ENCODE data around the gene ETV3L.

The ETV3L gene

GRCh38 chr1:157097692-157098091 is 1.9 kb downstream of the ETV3L start:
- Histone ChIP-seq H3K36me3 (ENCODE audit: control insufficient read depth in 2 of 2, insufficient read depth in 1 of 2, low read length in 2 of 2) (no peaks in the 10 kb centered on the region), H3K27ac (ENCODE audit: extremely low read depth, low read depth, low read length) (no peak overlapping the region), H3K4me1 (ENCODE audit: control insufficient read depth, insufficient read depth, low read length) (no peaks in the 10 kb centered on the region), H3K4me3 (ENCODE audit: low read depth, low read length) (no peak overlapping the region), H3K9me3 (ENCODE audit: control insufficient read depth, insufficient read depth, low read depth, low read length) (no peaks in the 10 kb centered on the region)
- TF ChIP-seq, protein P1, sequence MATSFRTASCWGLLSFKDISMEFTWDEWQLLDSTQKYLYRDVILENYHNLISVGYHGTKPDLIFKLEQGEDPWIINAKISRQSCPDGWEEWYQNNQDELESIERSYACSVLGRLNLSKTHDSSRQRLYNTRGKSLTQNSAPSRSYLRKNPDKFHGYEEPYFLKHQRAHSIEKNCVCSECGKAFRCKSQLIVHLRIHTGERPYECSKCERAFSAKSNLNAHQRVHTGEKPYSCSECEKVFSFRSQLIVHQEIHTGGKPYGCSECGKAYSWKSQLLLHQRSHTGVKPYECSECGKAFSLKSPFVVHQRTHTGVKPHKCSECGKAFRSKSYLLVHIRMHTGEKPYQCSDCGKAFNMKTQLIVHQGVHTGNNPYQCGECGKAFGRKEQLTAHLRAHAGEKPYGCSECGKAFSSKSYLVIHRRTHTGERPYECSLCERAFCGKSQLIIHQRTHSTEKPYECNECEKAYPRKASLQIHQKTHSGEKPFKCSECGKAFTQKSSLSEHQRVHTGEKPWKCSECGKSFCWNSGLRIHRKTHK (tag by site-specific recombination; IDR thresholded peaks at IDR 0.05) = no peak
- TF ChIP-seq ZNF248 (tag by site-specific recombination; IDR thresholded peaks at IDR 0.05) = no peak
- no peak for TF ChIP-seq ZNF223 (tag by site-specific recombination; IDR thresholded peaks at IDR 0.05)
- no peak for TF ChIP-seq ZNF311 (tag by site-specific recombination; IDR thresholded peaks at IDR 0.05; ENCODE audit: borderline replicate concordance)
- TF ChIP-seq, protein P2, sequence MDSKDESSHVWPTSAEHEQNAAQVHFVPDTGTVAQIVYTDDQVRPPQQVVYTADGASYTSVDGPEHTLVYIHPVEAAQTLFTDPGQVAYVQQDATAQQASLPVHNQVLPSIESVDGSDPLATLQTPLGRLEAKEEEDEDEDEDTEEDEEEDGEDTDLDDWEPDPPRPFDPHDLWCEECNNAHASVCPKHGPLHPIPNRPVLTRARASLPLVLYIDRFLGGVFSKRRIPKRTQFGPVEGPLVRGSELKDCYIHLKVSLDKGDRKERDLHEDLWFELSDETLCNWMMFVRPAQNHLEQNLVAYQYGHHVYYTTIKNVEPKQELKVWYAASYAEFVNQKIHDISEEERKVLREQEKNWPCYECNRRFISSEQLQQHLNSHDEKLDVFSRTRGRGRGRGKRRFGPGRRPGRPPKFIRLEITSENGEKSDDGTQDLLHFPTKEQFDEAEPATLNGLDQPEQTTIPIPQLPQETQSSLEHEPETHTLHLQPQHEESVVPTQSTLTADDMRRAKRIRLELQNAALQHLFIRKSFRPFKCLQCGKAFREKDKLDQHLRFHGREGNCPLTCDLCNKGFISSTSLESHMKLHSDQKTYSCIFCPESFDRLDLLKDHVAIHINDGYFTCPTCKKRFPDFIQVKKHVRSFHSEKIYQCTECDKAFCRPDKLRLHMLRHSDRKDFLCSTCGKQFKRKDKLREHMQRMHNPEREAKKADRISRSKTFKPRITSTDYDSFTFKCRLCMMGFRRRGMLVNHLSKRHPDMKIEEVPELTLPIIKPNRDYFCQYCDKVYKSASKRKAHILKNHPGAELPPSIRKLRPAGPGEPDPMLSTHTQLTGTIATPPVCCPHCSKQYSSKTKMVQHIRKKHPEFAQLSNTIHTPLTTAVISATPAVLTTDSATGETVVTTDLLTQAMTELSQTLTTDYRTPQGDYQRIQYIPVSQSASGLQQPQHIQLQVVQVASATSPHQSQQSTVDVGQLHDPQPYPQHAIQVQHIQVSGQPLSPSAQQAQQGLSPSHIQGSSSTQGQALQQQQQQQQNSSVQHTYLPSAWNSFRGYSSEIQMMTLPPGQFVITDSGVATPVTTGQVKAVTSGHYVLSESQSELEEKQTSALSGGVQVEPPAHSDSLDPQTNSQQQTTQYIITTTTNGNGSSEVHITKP (tag by site-specific recombination; IDR thresholded peaks at IDR 0.05) = no peak
- no peak for TF ChIP-seq ZNF184 (tag by site-specific recombination; IDR thresholded peaks at IDR 0.05)
- no peak for TF ChIP-seq ZNF670 (tag by site-specific recombination; IDR thresholded peaks at IDR 0.05; ENCODE audit: low read depth)
- TF ChIP-seq ZNF76 (tag by site-specific recombination; IDR thresholded peaks at IDR 0.05; ENCODE audit: borderline replicate concordance, low read depth) = no peak
- TF ChIP-seq ZBTB49 (tag by site-specific recombination; IDR thresholded peaks at IDR 0.05; ENCODE audit: low read depth) = no peak
- TF ChIP-seq HOXD13 (CRISPR knock-in tag; IDR thresholded peaks at IDR 0.05; ENCODE audit: borderline replicate concordance) = no peak
- TF ChIP-seq, protein P3, sequence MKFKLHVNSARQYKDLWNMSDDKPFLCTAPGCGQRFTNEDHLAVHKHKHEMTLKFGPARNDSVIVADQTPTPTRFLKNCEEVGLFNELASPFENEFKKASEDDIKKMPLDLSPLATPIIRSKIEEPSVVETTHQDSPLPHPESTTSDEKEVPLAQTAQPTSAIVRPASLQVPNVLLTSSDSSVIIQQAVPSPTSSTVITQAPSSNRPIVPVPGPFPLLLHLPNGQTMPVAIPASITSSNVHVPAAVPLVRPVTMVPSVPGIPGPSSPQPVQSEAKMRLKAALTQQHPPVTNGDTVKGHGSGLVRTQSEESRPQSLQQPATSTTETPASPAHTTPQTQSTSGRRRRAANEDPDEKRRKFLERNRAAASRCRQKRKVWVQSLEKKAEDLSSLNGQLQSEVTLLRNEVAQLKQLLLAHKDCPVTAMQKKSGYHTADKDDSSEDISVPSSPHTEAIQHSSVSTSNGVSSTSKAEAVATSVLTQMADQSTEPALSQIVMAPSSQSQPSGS (tag by site-specific recombination; IDR thresholded peaks at IDR 0.05; ENCODE audit: low read depth) = no peak
- no peak for TF ChIP-seq ZNF341 (tag by site-specific recombination; IDR thresholded peaks at IDR 0.05; ENCODE audit: low read depth)
- no peak for TF ChIP-seq ZNF2 (tag by site-specific recombination; IDR thresholded peaks at IDR 0.05)
- TF ChIP-seq, protein P4, sequence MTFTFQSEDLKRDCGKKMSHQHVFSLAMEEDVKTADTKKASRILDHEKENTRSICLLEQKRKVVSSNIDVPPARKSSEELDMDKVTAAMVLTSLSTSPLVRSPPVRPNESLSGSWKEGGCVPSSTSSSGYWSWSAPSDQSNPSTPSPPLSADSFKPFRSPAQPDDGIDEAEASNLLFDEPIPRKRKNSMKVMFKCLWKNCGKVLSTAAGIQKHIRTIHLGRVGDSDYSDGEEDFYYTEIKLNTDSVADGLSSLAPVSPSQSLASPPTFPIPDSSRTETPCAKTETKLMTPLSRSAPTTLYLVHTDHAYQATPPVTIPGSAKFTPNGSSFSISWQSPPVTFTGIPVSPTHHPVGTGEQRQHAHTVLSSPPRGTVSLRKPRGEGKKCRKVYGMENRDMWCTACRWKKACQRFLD (tag by site-specific recombination; IDR thresholded peaks at IDR 0.05) = no peak
- TF ChIP-seq OVOL3 (tag by site-specific recombination; IDR thresholded peaks at IDR 0.05) = no peak
- ChIA-PET POLR2A (no interaction called here), CTCF (interaction anchor here (0.5 kb wide), 1 partner anchor 26 kb away, joined by 3 read pairs; no protein-coding TSS in a partner anchor)

- ChIA-PET POLR2A (no interaction called here), CTCF (no interaction called here)
- no peak for TF ChIP-seq SETDB1 (IDR thresholded peaks at IDR 0.05; ENCODE audit: insufficient read length, low read length)
- no peak for TF ChIP-seq ZBTB49 (tag by site-specific recombination; IDR thresholded peaks at IDR 0.05; ENCODE audit: low read depth)
- TF ChIP-seq ZNF174 (tag by site-specific recombination; IDR thresholded peaks at IDR 0.05) = no peak
- TF ChIP-seq ZNF157 (tag by site-specific recombination; IDR thresholded peaks at IDR 0.05) = no peak
- TF ChIP-seq ZNF529 (tag by site-specific recombination; IDR thresholded peaks at IDR 0.05; ENCODE audit: insufficient replicate concordance) = no peak
- Histone ChIP-seq H3K9me3 (ENCODE audit: control insufficient read depth, insufficient read depth, low read depth, low read length) (no peaks in the 10 kb centered on the region), H3K27ac (ENCODE audit: extremely low read depth, low read depth, low read length) (no peak overlapping the region), H3K36me3 (ENCODE audit: control insufficient read depth in 2 of 2, insufficient read depth in 1 of 2, low read length in 2 of 2) (no peaks in the 10 kb centered on the region), H3K4me1 (ENCODE audit: control insufficient read depth, insufficient read depth, low read length) (no peaks in the 10 kb centered on the region), H3K4me3 (ENCODE audit: low read depth, low read length) (no peak overlapping the region)
Measured at GRCh38 chr1:157096881-157097280, 2.7 kb downstream of the ETV3L start.

All from HEK293 (cell line).